ENCODE measurements around the gene FGFBP1. TPM values are rescaled to one million over a fixed set of nuclear protein-coding genes. Genes with fewer than 3 reads are reported as not detected.
A peak's percentile ranks its signal among the peaks of the same experiment; 100 is the strongest.

The FGFBP1 gene
- total RNA-seq, 2 experiments from 2014 or later: not detected

GRCh38 chr4:15961781-15962510 is 23.4 kb upstream of the FGFBP1 start:
- no peak overlapping the region for H3K4me3 Mint-ChIP-seq
- Histone ChIP-seq H3K4me1 (ENCODE audit: insufficient read depth, low read length) (peaks cover 14% of the 10 kb centered on the region), H3K27ac (ENCODE audit: low read depth in 1 of 2, low read length in 2 of 2) (no peak overlapping the region), H3K36me3 (ENCODE audit: insufficient read depth, low read length) (no peaks in the 10 kb centered on the region), H3K4me3 (ENCODE audit: low read length) (peak overlapping the region; percentile 26), H3K9me3 (ENCODE audit: control insufficient read depth in 1 of 2, insufficient read depth in 1 of 2, low read length in 2 of 2) (no peaks in the 10 kb centered on the region), H3K27me3 (ENCODE audit: control insufficient read depth in 1 of 2, insufficient read depth in 2 of 2, low read length in 2 of 2) (no peaks in the 10 kb centered on the region)
- peak in 5 of 14 experiments; percentile 13 to 68 (median 20) for DNase-seq
- H3K9me3 Mint-ChIP-seq: no peaks in the 10 kb centered on the region
- H3K36me3 Mint-ChIP-seq (ENCODE audit: low read depth): no peaks in the 10 kb centered on the region
- ChIA-PET CTCF (no interaction called here), POLR2A (interaction anchor here (1.4 kb wide), 1 partner anchor 43 kb away, joined by 4 read pairs; no protein-coding TSS in a partner anchor)
- intact Hi-C loops (cut with DNase I, micrococcal nuclease): no loop called here
- peaks cover 20% of the 10 kb centered on the region for H3K4me1 Mint-ChIP-seq (ENCODE audit: low read depth)
- H3K27ac Mint-ChIP-seq: no peak overlapping the region
- no peaks in the 10 kb centered on the region for H3K27me3 Mint-ChIP-seq
- ATAC-seq (ENCODE audit: poor library complexity): peak; percentile 43
- TF ChIP-seq CTCF (IDR thresholded peaks at IDR 0.05): no peak

GRCh38 chr4:15958562-15958961 is 20.0 kb upstream of the FGFBP1 start:
- H3K9me3 ChIP-seq (ENCODE audit: control insufficient read depth in 1 of 2, insufficient read depth in 1 of 2, low read length in 2 of 2): peaks cover 0 to 5% of the 10 kb centered on the region in 2 experiments
- POLR2A ChIA-PET: no interaction called here
- Mint-ChIP-seq H3K4me1 (ENCODE audit: low read depth) (peaks cover 18% of the 10 kb centered on the region), H3K27me3 (no peaks in the 10 kb centered on the region), H3K36me3 (ENCODE audit: low read depth) (no peaks in the 10 kb centered on the region), H3K4me3 (no peak overlapping the region), H3K27ac (no peak overlapping the region), H3K9me3 (no peaks in the 10 kb centered on the region)
- H3K27ac ChIP-seq (ENCODE audit: low read depth in 1 of 2, low read length in 2 of 2): no peak overlapping the region
- H3K36me3 ChIP-seq (ENCODE audit: insufficient read depth, low read length): no peaks in the 10 kb centered on the region
- CTCF ChIA-PET: no interaction called here
- intact Hi-C loops (cut with DNase I, micrococcal nuclease): loop anchor here in 1 of 2 experiments (5.0 kb wide), 2 partner anchors 76 to 726 kb away; no protein-coding TSS in a partner anchor
- no peaks in the 10 kb centered on the region for H3K27me3 ChIP-seq (ENCODE audit: control insufficient read depth in 1 of 2, insufficient read depth in 2 of 2, low read length in 2 of 2)
- peaks cover 13% of the 10 kb centered on the region for H3K4me1 ChIP-seq (ENCODE audit: insufficient read depth, low read length)
- DNase-seq (peak in 1 of 14 experiments; percentile 4), ATAC-seq (ENCODE audit: poor library complexity) (no peak)
- H3K4me3 ChIP-seq (ENCODE audit: low read length): no peak overlapping the region
- no peak for TF ChIP-seq CTCF (IDR thresholded peaks at IDR 0.05)

GRCh38 chr4:15956179-15956850 is 17.8 kb upstream of the FGFBP1 start:
- H3K36me3 ChIP-seq (ENCODE audit: insufficient read depth, low read length): no peaks in the 10 kb centered on the region
- intact Hi-C loops (cut with DNase I, micrococcal nuclease): loop anchor here (1.0 to 5.0 kb wide), 6 partner anchors 74 to 724 kb away; no protein-coding TSS in a partner anchor
- peak; percentile 78 for TF ChIP-seq CTCF (IDR thresholded peaks at IDR 0.05)
- Mint-ChIP-seq H3K4me1 (ENCODE audit: low read depth) (no peaks in the 10 kb centered on the region), H3K27ac (no peak overlapping the region), H3K27me3 (no peaks in the 10 kb centered on the region), H3K9me3 (no peaks in the 10 kb centered on the region), H3K4me3 (no peak overlapping the region), H3K36me3 (ENCODE audit: low read depth) (no peaks in the 10 kb centered on the region)
- H3K27me3 ChIP-seq (ENCODE audit: control insufficient read depth in 1 of 2, insufficient read depth in 2 of 2, low read length in 2 of 2): no peaks in the 10 kb centered on the region
- ATAC-seq (ENCODE audit: poor library complexity) (peak; percentile 96), DNase-seq (peak; percentile 51 to 83 (median 70))
- no peaks in the 10 kb centered on the region for H3K4me1 ChIP-seq (ENCODE audit: insufficient read depth, low read length)
- no peak overlapping the region for H3K27ac ChIP-seq (ENCODE audit: low read depth in 1 of 2, low read length in 2 of 2)
- CTCF ChIA-PET: interaction anchor here (0.7 to 1.4 kb wide), 6 partner anchors 67 to 199 kb away, joined by 3 to 15 read pairs (median 4); no protein-coding TSS in a partner anchor
- H3K4me3 ChIP-seq (ENCODE audit: low read length): no peak overlapping the region
- POLR2A ChIA-PET: interaction anchor here (0.6 to 0.7 kb wide), 2 partner anchors 123 to 137 kb away, joined by 3 to 5 read pairs; no protein-coding TSS in a partner anchor
- peaks cover 0 to 5% of the 10 kb centered on the region in 2 experiments for H3K9me3 ChIP-seq (ENCODE audit: control insufficient read depth in 1 of 2, insufficient read depth in 1 of 2, low read length in 2 of 2)
